Activated CD4-positive, alpha-beta T cell treated with anti-CD3 and anti-CD28 coated beads for 24 hours (primary cell): ENCODE data around the gene TTPAL.

Experiments used
- DNase-seq, 2 donors: peaks; one replicate each; pipeline ENCODE4 v3.0.0-alpha.2; 2020; ENCODE audit warnings: low read depth in 2 of 2

The TTPAL gene

GRCh38 chr20:44496976-44497375 lies 21.3 kb downstream of the TTPAL start:
- peak in 1 of 2 donors; percentile 23 for DNase-seq

GRCh38 chr20:44497761-44498160 lies 22.1 kb downstream of the TTPAL start:
- no peak for DNase-seq

- no peak for DNase-seq
Measured at GRCh38 chr20:44500221-44500620, 24.5 kb downstream of the TTPAL start.

- DNase-seq = no peak
Measured at GRCh38 chr20:44501448-44501847, 25.8 kb downstream of the TTPAL start.

- no peak for DNase-seq
Measured at GRCh38 chr20:44502968-44503367, 27.3 kb downstream of the TTPAL start.

GRCh38 chr20:44504402-44505307 lies 29.0 kb downstream of the TTPAL start:
- no peak for DNase-seq

GRCh38 chr20:44509762-44510161 lies 34.1 kb downstream of the TTPAL start:
- DNase-seq = no peak

- no peak for DNase-seq
Measured at GRCh38 chr20:44513871-44514270, 38.2 kb downstream of the TTPAL start.

GRCh38 chr20:44516491-44516890 lies 40.8 kb downstream of the TTPAL start:
- DNase-seq = no peak

- DNase-seq = no peak
Measured at GRCh38 chr20:44517454-44517853, 41.8 kb downstream of the TTPAL start.

GRCh38 chr20:44518248-44518647 lies 42.6 kb downstream of the TTPAL start:
- no peak for DNase-seq

- no peak for DNase-seq
Measured at GRCh38 chr20:44520881-44521280, 45.2 kb downstream of the TTPAL start.

- peak; percentile 94 to 95 for DNase-seq
Measured at GRCh38 chr20:44521484-44522481, 46.1 kb downstream of the TTPAL start, which contains the start of gene SERINC3. Gene SERINC3 (minus strand): TSS chr20:44522070. CDS start chr20:44521951, 119 bp downstream.

- DNase-seq = no peak
Measured at GRCh38 chr20:44522841-44523240, 47.2 kb downstream of the TTPAL start.

- no peak for DNase-seq
Measured at GRCh38 chr20:44523746-44524145, 48.1 kb downstream of the TTPAL start.

- DNase-seq = no peak
Measured at GRCh38 chr20:44526129-44526528, 50.5 kb downstream of the TTPAL start.

- DNase-seq = no peak
Measured at GRCh38 chr20:44527716-44528199, 52.1 kb downstream of the TTPAL start.

GRCh38 chr20:44528309-44528708 lies 52.6 kb downstream of the TTPAL start:
- DNase-seq = no peak

GRCh38 chr20:44532259-44532980 lies 56.7 kb downstream of the TTPAL start:
- no peak for DNase-seq

GRCh38 chr20:44532981-44533331 lies 57.3 kb downstream of the TTPAL start:
- no peak for DNase-seq

GRCh38 chr20:44533928-44534327 lies 58.3 kb downstream of the TTPAL start:
- no peak for DNase-seq

- no peak for DNase-seq
Measured at GRCh38 chr20:44536175-44536574, 60.5 kb downstream of the TTPAL start.
